NCI-H2227 treated with DMSO at 0.1 percent for 48 hours (cell line): ENCODE data around the gene STARD4.

Experiments used
- DNase-seq: peaks from one replicate; lab custom pipeline; 2025; lab: John Stamatoyannopoulos, UW

Gene STARD4

DNA sequence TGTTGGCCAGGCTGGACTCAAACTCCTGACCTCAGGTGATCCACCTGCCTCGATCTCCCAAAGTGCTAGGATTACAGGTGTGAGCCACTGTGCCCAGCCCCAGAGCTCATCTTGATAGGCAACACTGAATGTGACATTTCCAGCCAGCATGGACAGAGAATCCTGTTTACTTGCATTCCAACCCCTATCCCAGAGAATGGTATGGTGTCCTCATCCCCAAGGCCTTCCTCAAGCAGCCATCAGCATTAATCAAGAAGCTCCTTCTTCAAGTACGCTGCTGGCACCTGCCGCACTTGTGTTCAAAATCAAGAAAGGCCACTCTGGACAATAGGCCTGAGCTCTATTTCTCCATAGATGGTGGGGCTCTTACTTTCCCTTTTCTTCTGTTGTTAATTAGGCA lies 40.2 kb downstream of the STARD4 start:
- DNase-seq = no peak

DNA sequence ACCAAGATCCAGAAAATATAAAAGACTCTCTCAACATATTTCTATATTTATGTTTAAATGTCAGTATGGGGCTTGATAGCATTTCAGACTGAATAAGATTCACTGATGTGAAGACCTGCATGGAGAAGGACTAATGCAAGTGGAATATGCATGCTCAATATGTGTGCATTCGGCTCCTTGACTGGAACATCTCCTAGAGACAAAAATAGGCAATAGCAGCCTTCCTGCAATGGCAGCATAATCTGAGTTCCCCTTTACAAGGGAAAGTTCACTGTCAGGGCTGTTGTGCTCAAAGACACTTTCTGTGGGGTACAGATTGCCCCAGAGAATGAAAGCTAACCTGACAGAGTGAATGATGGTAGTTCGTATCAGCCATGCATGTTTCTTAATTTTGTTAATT lies 42.4 kb downstream of the STARD4 start:
- no peak for DNase-seq

DNA sequence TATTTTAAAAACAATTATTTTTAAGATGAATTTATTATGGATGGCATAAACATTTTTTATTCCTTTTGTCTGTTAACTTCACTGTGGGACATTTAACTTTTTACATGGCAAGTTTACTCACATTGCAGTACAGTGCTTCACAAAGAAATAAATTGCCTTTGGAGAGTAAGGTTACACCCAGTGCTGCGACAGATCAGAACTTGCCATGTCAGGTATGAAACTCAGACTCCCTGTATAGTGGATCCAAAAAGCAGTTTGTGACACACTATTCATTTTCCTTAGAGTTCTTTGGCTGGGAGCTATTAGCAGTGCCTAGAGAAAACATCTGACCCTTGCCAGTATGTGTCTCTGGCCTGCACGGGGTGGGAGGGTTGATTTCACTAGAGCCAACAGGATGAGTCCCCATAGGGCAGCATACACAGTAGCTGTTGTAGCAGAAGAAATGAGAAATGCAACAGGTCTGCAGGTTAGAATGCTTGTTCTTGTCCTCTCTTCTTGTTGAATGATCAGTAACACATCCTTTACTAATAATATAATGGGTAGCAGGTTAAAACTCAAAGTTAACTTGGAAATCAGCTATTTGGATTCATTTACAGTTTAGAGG lies 42.9 kb downstream of the STARD4 start:
- no peak for DNase-seq

DNA sequence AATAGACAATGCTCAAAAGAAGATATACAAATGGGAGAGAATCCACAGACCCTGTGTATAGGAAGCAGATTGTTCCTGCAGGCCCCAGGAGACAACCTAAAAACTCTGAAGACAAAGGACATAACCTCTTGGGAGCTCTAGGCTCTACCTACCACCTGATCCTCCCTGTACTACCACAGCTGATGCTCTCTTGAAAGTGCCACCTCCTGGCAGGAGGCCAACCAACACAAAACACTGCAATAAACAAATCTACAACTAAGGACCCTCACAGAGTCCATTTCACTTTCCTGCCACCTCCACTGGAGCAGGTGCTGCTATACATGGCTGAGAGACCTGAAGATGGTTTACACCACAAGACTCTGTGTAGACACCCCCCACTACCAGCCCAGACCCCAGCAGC lies 49.0 kb downstream of the STARD4 start:
- no peak for DNase-seq

DNA sequence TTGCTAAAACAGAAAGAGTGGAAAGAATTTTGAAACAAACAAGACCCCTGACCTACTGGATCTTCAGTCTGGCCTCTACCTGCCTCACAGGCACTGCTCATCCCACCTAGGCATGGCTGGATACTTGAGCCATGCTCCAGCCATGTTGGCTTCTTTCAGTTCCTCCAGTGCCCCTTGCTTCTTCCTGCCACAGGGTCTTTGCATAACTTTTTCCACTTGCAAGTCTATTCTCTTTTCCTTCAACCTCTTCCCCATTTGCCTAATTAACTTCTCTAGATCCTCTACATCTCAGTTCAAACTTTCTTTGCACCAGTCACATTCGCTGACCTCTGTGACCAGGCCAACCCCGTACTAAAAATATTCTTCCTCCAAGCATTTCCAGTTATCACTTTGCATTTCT lies 50.4 kb downstream of the STARD4 start:
- no peak for DNase-seq

DNA sequence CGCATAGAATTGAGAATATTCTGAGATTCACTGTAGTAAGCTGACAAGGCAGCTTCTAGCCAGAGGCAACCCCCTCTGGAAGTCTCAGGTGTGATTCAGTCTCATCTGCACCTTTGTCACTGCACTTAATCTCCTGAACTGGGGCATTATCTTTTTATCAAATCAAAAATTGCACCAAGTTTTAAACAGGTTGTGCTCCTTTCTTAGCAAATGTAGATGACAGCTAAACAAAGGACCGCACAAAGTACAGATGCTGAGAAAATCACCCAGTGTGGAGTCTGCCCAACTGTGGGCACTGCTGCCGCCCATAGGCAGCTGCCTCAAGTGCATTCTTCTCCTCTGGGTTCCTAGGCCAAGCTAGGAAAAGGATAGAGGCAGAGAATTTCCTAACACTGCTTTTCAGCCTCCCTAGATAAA lies 51.1 kb downstream of the STARD4 start:
- peak; percentile 21 for DNase-seq

DNA sequence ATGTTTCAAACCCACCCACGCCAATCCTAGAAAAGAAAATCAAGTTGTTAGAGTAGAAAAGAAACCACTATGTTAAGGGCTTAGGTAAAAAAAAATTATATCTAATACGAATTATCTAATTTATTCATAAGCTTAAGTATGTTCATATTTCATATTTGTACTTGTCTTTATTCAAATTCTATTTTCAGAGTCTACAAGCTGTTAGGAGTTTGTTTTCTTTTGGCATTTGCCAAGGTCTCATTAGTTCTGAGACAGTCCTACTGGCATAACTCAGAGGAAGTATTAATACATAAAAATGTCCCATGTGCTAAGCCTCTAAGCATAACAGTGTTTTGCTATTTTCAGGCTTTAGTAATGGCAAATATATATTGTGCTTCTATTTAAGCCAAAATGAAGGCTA lies 57.6 kb downstream of the STARD4 start:
- no peak for DNase-seq

DNA sequence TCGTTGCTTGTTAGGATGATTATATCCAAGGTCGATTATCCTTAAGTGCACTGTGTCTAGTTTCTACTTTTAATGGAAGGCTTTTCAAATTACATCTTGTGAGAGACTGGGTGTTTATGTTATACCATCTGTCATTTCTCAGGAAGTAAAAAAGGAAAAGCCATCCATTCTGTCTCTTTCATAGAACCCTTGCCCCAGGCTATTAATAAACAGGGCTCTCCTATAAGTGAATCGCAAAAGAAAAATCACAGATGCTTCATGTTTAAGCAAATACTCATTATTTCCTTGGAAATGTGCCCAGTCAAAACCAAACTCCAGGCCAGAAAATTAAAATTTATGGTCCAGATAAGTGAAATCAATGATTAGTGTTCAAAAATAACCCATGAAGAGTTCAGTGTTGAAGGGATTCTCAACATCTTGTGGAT lies 58.1 kb downstream of the STARD4 start:
- DNase-seq = peak; percentile 92

DNA sequence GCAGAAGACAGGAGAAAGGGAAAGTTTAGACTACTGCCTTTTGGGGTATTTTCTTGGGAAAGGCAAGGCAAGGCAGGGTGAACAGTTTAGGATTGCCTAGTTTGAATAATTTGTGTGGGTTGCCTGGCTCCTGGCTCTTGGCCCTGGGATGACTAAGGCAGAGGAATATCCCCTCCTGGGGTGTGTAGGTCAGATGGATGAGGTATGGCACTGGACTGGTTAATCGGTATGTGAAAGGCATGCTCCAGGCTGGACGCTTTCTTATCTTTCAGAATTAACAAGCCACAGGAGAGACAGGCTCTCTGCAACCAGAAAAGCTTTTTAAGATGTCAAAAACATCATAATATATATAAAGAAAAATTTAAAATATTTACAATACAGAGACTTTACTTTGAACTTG lies 58.6 kb downstream of the STARD4 start:
- no peak for DNase-seq

DNA sequence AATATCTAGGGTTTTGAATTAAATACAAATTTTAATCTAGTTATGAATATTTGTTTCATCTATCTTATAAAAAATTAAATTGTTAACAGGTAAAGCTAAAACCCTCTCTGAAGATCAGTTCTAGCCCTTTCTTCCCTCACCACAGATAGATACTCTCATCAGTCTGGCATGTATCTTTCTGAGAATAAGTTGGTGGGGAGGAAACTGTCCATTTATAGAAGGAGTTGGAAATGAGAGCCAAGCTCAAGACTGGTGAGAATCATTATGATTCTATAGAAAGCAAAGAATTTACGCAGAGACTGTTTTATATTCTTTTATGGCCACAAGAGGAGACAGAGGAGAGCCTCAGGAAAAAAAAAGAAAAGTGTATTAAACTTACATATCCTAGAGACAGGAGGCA lies 59.0 kb downstream of the STARD4 start:
- no peak for DNase-seq

DNA sequence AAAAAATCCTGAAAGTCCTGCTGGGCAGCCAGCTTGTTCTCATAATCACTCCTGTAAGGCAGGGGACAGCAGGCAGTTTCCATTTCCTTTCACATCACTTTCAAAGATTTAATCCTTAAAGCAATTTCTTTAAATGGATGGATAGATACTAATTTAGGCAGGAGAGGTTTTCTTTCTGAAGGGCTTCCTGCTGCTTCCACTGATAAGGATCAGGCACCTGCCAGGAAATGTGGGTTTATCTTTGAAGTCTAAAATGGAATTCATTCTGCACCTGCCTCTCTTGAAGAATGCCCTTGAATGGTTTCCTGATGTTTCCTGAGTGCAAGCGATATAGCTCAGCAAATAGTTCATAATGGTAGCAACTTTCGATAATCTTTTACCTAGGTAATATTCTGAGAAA lies 64.5 kb downstream of the STARD4 start:
- peak; percentile 73 for DNase-seq

DNA sequence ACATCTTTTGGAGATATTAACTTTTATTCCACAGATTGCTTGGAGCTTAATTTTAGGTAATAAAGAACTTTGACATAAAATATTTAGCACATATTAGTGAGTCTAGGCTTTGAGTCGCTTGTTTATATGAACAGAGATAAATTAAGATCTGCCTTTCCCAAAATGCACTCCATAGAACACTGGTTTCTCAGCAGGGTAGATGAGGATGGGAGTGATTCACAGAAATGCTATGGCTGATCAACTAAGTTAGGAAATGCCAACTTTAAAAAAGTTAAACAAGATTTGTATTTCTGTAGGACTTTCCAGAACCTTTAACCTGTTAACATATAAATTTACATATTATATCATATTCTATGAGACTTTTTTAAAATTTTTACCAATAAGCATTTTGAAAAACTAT lies 65.2 kb downstream of the STARD4 start:
- DNase-seq = no peak
